Islet precursor cell (in vitro differentiated cells): ENCODE results near the gene TIMELESS.
"Not testable (repeated sequence)": the region's sequence is repeated elsewhere in the genome, so short reads cannot be mapped to it uniquely, and the experiment has no call there.

Source experiments
- DNase-seq: peaks from one replicate; pipeline ENCODE4 v3.0.0-alpha.2; 2018

The TIMELESS gene

DNA sequence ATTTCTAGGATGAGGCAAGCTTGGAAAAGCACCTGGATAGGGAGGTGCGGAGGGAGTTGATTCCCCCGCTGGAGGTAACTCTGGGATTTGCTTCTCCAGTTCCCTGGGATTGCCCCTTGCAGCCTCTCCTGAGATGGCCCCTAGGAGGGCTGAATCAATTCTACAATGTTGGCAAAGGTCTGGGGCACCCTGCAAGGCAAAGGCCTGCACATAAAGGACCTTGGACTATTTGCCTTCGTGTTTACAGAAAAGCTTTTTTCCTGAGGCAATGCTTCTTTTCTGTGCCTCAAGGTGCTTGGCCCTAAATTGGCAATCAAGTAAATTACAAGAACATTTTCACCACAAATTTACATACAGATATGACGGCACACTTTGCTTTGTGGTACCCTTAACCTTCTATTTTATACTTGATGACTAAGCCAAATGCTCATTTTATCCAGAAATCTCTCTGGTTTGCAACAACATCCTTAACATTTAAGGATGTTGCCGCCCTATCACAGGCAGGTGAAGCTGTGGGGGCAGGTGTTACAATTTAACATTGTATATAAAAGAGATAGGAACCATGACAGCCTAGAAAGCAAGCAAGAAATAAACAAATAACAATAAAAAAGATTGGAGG is 40.3 kb downstream of the TIMELESS start:
- no peak for DNase-seq

DNA sequence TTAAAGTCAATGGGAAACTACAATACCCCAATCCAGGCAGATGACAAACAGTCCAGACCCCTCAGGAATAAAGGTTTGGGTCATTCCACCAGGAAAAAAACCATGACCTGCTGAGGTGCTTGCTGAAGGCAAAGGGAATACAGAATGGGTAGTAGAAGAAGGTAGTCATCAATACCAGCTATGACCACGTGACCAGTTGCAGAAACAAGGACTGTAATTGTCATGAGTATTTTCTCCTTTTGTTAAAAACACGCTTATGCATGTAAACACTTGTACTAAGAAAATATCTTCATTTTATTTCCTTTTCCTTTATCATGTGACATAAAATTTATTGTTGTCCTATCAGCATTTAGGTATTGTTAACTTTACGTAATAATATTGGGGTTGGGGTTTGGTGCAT is 45.0 kb downstream of the TIMELESS start:
- DNase-seq: not testable (repeated sequence)

DNA sequence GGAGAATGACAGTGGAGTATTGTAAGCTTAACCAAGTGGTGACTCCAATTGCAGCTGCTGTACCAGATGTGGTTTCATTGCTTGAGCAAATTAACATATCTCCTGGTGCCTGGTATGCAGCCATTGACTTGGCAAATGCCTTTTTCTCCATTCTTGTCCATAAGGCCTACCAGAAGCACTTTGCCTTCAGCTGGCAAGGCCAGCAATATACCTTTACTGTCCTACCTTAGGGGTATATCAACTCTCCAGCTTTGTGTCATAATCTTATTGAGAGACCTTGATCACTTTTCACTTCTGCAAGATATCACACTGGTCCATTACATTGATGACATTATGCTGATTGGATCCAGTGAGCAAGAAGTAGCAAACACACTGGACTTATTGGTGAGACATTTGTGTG is 47.6 kb downstream of the TIMELESS start:
- not testable (repeated sequence) for DNase-seq

DNA sequence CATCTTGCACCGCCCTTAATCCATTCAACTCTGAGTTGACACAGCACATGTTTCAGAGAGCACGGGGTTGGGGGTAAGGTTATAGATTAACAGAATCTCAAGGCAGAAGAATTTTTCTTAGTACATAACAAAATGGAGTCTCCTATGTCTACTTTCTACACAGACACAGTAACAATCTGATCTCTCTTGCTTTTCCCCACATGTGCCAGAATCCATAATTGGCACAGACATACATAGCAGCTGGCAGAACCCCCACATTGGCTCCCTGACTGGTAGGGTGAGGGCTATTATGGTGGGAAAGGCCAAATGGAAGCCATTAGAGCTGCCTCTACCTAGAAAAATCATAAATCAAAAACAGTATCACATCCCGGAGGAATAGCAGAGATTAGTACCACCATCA is 48.1 kb downstream of the TIMELESS start:
- DNase-seq: not testable (repeated sequence)

DNA sequence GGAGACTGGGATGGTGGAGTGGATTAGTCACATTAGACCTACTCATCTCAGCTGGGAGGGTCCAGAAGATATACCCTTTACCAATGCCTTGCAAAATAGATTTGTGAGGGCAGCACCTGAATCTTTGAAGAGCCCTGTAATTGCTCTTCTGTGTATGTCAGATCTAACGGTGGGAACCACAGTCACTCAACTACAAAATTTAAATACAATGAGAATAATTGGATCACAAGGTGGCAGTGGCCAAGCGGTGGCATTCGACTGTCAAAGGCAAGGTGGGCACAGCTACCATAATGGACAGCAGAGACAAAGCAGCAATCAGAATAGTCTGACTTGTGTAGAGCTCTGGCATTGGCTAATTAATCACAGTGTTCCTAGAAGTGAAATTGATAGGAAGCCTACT is 49.8 kb downstream of the TIMELESS start:
- DNase-seq: not testable (repeated sequence)

DNA sequence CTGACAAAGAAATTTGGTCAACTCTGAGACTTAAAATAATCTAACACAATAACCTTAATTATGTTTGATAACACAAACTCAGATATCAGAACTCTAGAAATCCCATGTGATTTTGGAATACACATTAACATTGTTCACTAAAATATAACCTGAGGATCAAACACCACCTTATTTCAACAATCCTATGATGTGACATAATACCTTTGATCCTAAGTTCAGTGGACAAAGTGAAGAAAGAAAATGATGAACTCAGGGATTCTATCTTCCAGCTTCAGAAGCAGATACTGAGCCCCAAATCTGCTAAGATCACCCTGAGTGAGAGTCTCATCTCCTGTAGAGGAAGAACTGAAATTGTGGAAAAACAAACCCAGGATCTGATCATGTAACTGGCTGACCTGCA is 50.9 kb downstream of the TIMELESS start:
- DNase-seq: no peak

DNA sequence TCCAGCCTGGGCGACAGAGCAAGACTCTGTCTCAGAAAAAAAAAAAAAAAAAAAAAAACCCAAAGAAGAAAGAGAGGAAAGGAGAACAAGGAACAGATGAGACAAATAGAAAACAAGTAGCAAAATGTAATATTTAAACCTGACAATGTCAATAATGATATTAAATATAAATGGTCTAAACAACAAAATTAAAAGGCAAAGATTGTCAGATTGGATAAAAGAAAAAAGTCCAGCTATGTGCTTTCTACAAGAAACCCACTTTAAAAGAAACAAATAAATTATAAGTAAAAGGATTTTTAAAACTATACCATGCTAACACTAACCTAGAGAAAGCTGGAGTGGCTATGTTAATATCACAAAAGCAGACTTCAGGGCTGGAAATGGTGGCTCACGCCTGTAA is 56.9 kb downstream of the TIMELESS start:
- no peak for DNase-seq

DNA sequence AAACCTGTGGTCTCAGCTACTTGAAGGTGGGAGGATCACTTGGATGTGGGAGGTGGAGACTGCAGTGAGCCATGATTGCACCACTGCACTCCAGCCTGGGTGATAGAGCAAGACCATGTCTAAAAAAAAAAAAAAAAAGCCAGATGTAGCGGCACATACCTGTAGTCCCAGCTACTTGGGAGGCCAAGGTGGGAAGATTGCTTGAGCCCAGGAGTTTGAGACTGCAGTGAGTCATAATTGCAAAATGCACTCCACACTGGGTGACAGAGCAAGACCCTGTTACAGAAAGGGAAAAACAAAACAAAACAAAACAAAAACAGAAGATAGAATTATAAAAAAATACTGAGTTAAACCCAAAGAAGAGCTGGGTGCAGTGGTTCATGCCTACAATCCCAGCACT is 57.5 kb downstream of the TIMELESS start:
- peak; percentile 46 for DNase-seq

DNA sequence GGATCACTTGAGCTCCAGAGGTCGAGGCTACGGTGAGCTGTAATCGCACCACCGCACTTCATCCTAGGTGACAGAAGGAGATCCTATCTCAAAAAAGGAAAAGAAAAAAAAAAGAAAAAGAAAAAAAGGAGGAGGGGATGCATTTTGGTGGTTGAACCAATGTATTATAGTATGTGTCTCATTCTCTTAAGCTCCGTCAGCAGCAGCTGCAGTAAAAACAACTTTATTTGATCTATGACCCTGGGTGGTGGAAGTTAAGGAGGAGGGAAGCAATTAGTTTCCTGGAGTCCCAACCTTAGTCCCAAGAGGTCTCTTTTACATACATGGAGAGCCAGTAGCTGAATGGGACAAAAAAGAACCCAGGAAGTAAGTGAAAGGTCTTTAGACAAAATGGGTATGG is 59.8 kb downstream of the TIMELESS start:
- peak; percentile 11 for DNase-seq

DNA sequence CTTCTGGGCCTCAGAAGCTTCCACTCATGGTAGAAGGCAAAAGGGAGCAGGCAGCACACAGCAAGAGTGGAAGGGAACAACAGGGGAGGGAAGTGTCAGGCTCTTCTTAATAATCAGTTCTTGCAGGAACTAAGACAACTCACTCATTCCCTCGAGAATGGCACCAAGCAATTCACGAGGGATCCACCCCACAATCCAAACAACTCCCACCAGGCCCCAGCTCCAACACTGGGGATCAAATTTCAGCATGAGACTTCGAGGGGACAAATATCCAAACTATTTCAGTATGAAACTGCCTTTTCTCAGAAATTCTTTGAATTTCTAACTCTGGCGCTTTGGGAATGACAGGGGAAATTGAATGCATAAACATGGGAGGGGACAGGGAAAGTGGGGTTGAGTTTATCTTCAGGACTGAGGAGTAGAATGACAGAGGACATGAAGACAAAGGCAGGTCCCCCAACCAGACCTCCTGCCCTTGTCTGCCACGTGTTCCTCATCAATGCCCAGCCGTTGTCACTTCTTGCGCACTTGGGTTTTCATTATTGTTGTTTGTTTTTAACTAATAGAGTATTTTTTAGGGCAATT is 62.0 kb downstream of the TIMELESS start:
- DNase-seq: peak; percentile 44

DNA sequence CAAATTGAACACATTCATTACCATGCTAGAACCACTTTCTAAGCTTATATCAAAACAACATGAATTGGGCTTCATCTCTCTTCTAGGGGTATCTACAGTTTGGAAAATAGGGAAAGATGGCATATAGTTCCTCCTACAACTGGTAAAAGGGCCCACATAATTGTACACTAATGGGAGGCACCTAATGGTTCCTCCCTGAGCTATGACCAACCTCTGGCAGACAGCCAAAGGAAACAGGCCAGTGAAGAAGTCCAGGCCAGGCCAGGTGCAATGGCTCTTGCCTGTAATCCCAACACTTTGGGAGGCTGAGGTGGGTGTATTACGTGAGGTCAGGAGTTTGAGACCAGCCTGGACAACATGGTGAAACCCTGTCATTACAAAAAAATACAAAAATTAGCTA is 63.4 kb downstream of the TIMELESS start:
- DNase-seq: peak; percentile 33

DNA sequence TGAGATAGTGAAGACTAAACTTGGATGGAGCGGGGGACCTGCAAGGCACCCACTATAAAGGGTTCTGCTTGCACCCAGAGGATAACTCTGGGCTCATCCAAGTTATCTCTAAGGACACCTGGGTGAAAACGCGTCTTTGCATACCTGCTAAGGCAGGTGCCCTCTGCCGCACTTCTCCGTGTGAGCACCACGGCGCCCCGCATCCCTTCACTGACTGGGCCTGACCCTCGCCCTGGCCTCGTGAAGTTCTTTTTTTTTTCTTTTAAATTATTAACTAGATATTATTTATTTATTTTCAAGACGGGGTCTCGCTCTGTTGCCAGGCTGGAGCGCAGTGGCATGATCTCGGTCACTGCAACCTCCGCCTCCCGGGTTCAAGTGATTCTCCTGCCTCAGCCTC is 66.6 kb downstream of the TIMELESS start:
- peak; percentile 44 for DNase-seq

DNA sequence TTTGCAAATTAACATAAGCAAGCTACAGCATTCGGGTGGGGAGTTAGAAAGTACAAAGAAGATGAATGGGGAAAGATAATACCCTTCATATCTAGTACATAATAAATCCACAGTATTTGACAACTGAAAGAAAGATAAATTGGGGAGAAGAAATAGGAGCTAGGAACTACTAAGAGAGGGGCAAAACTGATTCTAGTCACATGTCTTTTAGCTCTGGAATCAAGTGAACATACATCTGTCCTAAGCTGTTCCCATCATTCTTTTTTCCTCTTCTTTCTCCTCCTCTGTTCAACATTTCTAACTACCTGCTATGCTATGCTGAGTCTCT is 71.3 kb downstream of the TIMELESS start:
- DNase-seq: no peak

DNA sequence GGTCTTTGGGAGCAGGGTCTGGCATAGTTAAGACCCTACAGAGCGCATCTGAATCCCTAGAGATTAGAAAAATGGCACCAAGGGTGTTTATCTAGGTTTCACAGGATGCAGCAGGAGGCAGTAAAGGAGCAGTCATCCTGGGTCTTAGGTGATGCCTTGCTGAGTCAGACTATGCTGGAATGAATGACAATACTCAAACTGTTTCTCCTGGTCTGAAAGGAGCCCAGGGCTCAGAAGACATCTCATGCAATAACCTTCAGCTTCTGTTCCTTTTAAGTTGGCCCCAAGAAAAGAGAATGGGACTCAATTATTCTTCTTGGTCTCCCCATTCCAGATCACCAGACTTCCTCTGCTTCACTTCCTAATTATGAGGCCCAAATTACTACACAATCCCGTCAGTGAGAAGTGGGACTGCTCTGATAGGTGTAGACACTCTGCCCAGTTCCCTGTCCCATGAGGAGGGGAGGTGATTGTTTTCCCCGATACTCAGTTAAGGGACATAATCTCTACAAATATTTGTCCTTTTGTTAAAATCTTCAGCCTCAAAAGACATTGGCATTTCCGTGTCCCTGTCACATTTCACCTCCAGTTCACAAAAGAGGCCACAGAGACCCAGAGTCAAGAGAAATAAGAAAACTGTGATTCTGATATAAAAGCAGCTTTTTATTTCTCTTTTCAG is 71.8 kb downstream of the TIMELESS start:
- DNase-seq: peak; percentile 59

DNA sequence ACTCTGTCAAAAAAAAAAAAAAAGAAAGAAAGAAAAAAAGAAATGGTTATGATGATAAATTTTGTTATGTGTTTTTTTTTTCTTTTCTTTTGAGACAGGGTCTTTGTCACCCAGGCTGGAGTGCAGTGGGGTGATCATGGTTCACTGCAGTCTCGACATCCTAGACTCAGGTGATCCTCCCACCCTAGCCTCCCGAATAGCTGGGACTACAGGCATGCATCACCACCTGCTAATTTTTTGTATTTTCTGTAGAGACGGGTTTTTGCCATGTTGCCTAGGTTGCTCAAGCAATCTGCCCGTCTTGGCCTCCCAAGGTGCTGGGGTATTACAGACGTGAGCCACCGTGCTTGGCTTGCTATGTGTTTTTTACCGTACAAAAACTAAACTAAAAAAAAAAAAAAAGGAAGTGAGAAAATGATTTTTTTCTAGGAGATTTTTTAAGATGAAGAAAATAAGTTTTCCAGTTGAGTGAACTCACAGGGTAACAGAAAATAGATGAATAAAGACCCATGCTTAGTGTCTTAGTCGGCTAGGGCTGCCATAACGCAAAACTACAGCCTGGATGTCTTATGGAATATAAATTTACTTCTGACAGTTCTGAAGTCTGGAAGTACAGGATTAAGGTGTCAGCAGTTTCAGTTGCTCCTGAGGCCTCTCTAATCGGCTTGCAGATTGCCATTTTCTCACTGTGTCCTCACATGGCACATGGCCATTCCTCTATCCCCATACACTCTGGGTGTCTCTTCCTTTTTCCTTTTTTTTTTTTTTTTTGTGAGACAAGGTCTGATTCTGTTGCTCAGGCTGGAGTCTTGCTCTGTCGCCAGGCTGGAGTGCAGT is 73.4 kb downstream of the TIMELESS start:
- peak; percentile 29 for DNase-seq

DNA sequence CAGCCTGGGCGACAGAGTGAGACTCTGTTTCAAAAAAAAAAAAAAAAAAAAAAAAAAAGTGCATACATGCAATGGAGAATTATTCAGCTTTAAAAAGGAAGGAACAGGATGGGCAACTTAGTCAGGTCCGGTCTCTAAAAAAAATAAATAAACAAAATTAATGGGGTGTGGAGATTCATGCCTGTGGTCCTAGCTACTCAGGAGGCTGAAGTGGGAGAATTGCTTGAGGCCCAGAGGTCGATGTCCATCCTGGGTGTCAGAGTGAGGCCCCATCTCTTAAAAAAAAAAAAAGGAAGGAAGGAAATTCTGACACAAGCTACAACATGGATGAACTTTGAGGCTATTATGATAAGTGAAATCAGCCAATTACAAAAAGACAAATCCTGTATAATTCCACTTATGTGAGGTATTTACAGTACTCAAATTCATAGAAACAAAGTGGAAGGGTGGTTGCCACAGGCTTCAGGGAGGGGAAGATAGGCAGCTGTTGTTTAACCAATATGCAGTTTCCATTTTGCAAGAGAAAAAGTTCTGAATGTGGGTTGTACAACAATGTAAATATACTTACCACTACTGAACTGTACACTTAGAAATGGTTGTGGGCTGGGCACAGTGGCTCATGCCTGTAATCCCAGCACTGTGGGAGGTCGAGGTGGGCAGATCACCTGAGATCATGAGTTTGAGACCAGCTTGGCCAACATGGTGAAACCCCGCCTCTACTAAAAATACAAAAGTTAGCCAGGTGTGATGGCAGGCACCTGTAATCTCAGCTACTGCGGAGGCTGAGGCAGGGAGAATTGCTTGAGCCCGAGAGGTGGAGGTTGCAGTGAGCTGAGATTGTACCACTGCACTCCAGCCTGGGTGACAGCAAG is 74.3 kb downstream of the TIMELESS start:
- no peak for DNase-seq

DNA sequence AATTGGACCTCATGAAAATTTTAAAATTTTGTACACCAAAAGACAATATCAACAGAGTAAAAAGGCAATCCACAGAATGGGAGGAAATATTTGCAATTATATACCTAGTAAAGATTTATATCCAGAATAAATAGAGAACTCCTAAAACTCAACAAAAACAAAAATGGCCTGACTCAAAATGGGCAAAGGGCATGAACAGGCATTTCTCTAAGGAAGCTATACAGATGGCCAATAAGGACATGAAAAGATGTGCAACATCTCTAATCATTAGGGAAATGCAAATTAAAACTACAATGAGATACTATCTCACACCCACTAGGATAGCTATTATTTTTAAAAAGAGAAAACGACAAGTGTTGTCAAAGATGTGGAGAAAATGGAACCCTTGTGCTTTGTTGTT is 75.7 kb downstream of the TIMELESS start:
- no peak for DNase-seq

DNA sequence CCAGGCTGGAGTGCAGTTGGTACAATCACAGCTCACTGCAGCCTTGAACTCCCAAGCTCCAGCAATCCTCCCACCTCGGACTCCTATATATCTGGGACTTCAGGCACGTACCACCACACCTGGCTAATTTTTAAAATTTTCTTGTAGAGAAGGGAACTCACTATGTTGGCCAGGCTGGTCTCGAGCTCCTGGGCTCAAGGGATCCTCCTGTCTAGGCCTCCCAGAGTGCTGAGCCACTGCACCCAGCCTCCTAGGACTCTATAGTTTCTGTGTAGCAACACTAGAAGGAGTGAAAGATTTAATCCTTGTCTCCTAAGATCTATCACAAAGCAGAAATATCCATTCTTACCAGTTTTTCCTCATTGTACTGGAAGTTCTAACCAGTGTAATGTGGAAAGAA is 82.3 kb downstream of the TIMELESS start:
- DNase-seq: peak; percentile 45
